ENCODE measurements around the gene DUSP10.

Gene DUSP10

GRCh38 chr1:221714227-221715152 is 27.4 kb downstream of the DUSP10 start:
- DNase-seq (ENCODE audit: low read depth in 3 of 3), result no peak

GRCh38 chr1:221712776-221713431 is 29.0 kb downstream of the DUSP10 start:
- peak in 2 of 3 experiments; percentile 41 to 52 for DNase-seq (ENCODE audit: low read depth in 3 of 3)

- peak in 1 of 3 experiments; percentile 10 for DNase-seq (ENCODE audit: low read depth in 3 of 3)
These were observed 29.6 kb downstream of the DUSP10 start for GRCh38 chr1:221712198-221712684.

GRCh38 chr1:221711656-221712055 is 30.2 kb downstream of the DUSP10 start:
- no peak for DNase-seq (ENCODE audit: low read depth in 3 of 3)

GRCh38 chr1:221711063-221711577 is 30.8 kb downstream of the DUSP10 start:
- no peak for DNase-seq (ENCODE audit: low read depth in 3 of 3)

- DNase-seq (ENCODE audit: low read depth in 3 of 3), result no peak
These were observed 32.0 kb downstream of the DUSP10 start for GRCh38 chr1:221709854-221710253.

GRCh38 chr1:221708987-221709386 is 32.9 kb downstream of the DUSP10 start:
- peak in 2 of 3 experiments; percentile 10 for DNase-seq (ENCODE audit: low read depth in 3 of 3)

GRCh38 chr1:221708076-221708571 is 33.8 kb downstream of the DUSP10 start:
- peak in 1 of 3 experiments; percentile 9 for DNase-seq (ENCODE audit: low read depth in 3 of 3)

- no peak for DNase-seq (ENCODE audit: low read depth in 3 of 3)
These were observed 34.9 kb downstream of the DUSP10 start for GRCh38 chr1:221706876-221707582.

GRCh38 chr1:221706191-221706590 is 35.7 kb downstream of the DUSP10 start:
- no peak for DNase-seq (ENCODE audit: low read depth in 3 of 3)

- DNase-seq (ENCODE audit: low read depth in 3 of 3), result no peak
These were observed 37.6 kb downstream of the DUSP10 start for GRCh38 chr1:221704306-221704705.

GRCh38 chr1:221701570-221702186 is 40.2 kb downstream of the DUSP10 start:
- DNase-seq (ENCODE audit: low read depth in 3 of 3), result no peak

- DNase-seq (ENCODE audit: low read depth in 3 of 3), result no peak
These were observed 40.9 kb downstream of the DUSP10 start for GRCh38 chr1:221700948-221701347.

- no peak for DNase-seq (ENCODE audit: low read depth in 3 of 3)
These were observed 41.4 kb downstream of the DUSP10 start for GRCh38 chr1:221700536-221700935.

GRCh38 chr1:221699978-221700519 is 41.8 kb downstream of the DUSP10 start:
- no peak for DNase-seq (ENCODE audit: low read depth in 3 of 3)

- DNase-seq (ENCODE audit: low read depth in 3 of 3), result no peak
These were observed 42.3 kb downstream of the DUSP10 start for GRCh38 chr1:221699577-221699976.

GRCh38 chr1:221698579-221699349 is 43.1 kb downstream of the DUSP10 start:
- no peak for DNase-seq (ENCODE audit: low read depth in 3 of 3)

- no peak for DNase-seq (ENCODE audit: low read depth in 3 of 3)
These were observed 43.9 kb downstream of the DUSP10 start for GRCh38 chr1:221697923-221698425.

- no peak for DNase-seq (ENCODE audit: low read depth in 3 of 3)
These were observed 45.0 kb downstream of the DUSP10 start for GRCh38 chr1:221696718-221697461.

Measured in stimulated activated CD4-positive, alpha-beta T cell treated with anti-CD3 and anti-CD28 coated beads, TNF-alpha, amount 100 ng/mL, for 4 hours (primary cell).